Limb (tissue), 2 donors: ENCODE results near the gene TBC1D22B.
"Not testable (repeated sequence)": the region's sequence is repeated elsewhere in the genome, so short reads cannot be mapped to it uniquely, and the experiment has no call there.

Experiments
- DNase-seq, 2 donors: peaks; one replicate each; pipeline ENCODE4 v3.0.0-alpha.2; 2016; ENCODE audit errors: extremely low spot score in 2 of 2

The TBC1D22B gene

DNA sequence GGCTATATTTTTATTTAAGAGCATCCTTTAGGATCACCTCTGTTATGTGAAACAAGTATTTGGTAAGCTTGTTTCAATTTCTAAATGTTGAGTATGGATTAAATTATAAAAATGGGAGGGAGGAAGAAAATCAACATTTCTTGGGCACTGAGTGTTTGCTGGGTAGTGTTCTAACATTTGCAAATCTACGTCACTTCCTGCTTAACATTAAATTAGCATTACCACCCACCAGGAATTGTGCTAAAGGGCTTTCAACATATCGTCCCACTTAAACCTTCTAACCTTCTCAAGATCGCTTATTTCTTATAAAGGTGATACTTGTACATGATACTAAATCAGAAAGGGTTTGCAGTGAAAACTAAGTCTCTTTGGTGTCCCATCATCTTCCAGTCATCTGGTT lies 8.3 kb downstream of the TBC1D22B start:
- DNase-seq = no peak

DNA sequence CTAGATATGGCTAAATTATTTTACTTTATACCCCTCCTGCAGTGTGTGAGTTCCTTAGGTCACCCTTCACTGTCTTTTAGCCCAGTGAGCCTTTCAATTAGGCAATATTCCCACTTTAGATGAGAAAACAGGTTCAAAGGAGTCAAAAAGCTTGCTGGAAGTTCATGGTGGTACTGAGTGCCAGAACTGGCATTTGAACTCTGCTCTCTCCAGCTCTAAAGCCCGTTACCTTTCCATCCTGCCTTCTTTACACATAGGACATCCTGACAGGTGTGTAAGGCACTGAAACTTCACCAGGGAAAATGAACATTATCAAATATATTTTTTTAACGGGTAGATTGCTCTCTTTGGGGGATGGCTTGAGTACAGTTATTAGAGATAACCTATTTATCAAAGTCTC lies 11.5 kb downstream of the TBC1D22B start:
- no peak for DNase-seq

DNA sequence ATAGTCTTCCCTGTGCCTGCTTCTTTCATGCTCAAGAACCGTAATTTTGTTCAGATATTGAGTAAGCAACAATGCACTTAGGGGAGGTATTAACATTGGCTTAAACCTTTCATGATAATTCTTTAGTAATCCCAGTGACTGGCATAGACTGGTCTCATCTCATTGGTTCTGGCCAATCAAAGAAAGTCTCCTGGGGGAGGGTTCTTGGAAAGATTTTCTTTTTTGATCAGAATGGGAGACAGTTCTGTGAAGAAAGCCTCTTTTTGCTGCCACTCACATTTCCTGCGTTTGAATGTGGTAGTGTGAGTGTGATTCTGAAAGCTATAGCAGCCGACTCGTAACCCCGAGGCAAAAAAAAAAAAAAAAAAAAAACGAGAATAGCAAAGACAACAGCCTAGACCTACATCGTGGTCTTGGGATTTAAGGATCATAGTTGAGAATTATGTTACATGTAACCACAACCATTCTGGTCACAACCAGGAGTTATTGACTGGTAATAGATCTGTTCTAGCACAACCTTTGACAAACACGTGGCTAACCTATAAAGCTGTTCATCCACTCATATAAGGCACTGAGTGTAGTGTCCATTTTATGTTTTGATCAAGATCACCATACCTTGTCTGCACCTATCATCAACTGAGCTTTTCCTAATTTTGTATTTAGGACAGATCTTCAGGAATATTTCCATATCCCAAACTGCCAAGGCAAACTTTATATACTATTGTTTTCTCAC lies 15.4 kb downstream of the TBC1D22B start:
- no peak for DNase-seq

DNA sequence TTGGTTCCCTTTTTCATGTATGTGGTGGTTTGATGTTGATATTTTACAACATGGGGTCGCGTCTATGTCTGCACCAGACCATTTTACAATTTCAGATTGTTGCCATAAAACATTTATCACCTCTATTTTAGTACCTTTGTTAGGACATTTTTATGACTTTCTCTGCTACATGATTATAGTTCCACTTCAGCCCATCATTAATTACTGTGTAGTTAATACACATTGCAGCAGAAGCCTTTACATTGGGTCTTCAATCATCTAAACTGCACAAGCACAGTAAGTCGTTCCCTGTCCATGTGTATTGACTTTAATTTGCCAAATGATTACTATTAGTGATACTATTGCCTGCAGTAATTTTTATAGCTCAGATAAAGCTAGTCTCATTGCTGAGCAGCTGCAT lies 16.1 kb downstream of the TBC1D22B start:
- DNase-seq = no peak

DNA sequence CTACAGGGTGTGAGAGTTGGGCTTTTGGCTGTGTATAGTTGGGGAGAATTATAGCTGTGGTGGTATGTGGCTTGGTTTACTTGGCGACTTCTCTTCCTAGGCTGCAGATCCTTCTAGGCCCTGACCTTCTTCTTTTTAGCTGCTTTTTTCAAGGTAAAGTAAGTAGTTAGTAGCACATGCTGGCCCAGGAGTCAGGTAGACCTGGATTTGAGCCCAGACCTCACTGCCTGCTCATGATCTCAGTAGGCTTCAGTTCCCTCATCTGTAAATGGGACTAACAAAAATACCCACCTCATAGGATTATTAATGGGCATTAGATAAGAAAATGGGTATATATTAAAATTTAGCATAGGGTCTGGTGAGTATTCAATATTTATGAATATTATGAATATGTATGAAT lies 17.8 kb downstream of the TBC1D22B start:
- no peak for DNase-seq

DNA sequence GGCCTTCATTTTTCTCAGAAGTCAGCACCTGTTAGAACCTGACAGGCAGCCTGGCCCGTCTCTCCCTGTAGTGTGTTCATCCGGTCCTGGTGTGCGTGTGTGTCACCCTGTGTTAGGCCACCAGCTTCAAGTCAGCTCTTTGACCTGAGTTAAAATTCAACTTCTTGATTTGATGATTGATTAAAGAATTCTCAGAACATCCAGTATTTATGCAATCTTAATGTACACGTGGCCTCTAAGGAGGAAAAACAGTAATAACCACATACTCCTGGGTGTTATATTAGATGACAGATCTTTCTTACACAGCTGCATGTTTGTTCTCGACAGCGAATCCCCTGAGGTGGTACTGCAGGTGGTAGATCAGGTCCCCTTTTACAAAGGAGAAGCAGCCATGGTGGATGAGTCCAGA lies 19.4 kb downstream of the TBC1D22B start:
- DNase-seq = no peak

DNA sequence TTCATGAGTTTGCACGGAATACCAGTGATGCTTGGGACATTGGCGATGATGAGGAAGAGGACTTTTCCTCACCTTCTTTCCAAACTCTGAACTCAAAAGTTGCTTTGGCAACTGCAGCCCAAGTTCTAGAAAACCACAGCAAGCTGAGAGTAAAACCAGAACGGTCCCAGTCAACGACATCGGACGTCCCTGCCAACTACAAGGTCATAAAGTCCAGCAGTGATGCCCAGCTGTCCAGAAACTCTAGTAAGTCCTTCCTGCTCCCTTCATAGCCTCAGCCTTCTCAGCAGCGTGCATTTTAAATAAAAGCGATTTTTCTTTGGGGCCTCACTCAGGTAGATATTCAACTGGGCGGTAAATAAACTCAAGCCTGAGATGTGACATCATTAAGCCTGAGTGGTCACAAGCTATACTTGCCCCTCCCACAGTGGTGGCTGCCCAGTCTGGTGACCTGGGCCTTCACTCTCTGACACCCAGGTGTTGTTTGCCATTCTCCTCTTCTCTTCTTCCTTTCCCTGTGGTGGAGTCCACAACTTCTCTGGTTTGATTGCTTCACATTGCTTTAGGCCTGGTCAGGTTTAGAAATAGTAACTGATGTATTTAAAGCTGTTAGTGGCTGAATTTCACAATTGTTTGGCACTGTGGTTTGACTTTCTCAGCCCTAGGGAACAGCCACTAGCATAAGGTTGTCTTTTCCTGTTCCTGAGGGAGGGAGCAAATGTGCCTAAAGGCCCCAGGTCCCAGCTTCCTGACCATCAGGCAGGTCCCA lies 22.0 kb downstream of the TBC1D22B start:
- DNase-seq = no peak

DNA sequence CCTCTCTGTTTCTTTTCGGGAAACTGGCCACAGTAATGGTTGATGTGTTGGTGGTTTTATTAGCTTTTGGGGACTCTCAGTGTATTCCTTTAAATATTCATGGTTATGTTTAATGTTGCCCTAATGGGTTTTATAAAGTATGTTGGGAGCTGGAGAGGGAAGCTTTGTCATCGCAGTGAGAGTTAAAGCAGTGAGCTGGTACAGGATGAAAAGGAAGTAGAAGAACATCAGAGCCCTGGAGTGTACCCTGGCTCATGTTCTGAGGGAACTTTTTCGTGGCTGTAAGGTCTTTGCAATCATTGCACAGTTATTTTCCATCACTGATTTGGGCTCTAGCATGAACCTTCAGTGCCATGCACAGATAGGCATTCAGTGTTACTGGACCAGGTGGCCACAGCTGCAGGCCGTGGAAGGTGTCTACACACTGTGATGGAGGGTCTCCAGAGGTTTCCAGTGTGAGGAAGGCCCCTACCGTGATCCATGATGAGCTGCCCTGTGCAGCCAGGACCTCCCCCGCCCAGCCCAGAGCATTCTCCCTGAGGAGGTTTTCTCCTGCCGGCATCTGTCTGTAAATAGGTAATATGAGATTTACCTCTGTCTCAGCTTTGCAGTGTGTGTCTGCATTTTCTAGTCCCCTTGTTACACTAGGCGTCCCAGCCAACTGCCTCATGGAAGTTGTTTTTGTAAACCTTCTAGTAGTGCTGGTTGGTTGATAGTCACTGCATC lies 22.8 kb downstream of the TBC1D22B start:
- no peak for DNase-seq

DNA sequence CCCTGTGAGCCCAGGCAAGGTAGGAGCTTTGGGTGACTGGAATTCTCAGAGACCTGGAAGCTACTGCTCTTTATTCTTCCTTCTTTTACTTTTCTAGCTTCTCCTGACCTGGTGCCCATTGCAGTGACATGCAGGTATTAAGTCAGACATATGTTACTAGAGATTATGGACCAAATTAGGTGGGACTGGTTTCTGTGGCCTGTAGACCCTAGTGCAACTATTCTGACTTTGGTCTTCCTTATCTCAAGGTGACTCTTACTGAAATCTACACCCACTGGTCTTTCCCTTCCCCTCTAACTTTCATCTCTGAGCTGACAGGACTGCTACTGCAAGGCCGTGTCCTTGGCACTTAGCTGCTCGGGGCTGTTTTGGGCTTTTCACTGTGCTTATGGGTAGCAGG lies 24.8 kb downstream of the TBC1D22B start:
- DNase-seq = no peak

DNA sequence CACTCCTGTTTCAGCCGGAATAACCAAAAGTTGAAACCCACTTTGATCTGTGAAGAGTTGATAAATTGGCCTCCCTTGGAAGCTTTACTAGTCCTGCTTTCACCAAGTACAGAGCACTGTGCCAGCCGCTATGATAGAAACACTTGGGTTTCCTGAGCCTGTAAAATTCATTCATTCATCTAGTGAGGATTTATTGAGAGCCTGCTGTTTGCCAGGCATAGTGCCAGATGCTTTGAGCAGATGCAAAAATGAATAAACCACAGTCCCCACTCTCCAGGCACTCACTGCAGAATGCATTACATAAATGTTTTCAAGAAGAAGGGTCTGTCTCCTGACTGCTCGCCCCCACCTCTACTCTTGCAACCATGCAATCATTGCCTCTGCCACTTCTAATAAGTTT lies 25.7 kb downstream of the TBC1D22B start:
- DNase-seq = peak; percentile 55 to 64

DNA sequence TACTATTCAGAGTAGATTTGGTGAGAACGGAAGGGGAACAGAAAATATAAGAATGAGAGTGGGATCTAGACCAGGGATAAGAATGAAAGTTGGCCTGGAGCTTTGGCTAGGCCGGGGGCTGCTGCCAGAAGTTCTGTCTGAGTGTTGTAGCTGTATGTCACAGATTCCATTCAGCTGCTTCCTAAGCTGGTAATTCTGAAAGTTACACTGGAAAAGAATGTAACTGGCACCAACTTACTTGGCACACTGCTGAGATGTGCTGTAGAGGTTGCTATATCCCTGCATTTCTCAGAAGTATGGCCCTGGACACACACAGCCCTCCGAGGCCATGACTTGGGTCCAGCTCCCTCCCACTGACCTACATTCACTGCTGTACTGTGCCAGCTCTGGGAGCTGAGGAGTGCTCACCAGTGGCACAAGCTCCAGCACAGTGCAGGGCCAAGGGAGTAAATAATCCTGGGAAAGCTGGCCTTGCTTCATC lies 26.1 kb downstream of the TBC1D22B start:
- DNase-seq = peak; percentile 35 to 63

DNA sequence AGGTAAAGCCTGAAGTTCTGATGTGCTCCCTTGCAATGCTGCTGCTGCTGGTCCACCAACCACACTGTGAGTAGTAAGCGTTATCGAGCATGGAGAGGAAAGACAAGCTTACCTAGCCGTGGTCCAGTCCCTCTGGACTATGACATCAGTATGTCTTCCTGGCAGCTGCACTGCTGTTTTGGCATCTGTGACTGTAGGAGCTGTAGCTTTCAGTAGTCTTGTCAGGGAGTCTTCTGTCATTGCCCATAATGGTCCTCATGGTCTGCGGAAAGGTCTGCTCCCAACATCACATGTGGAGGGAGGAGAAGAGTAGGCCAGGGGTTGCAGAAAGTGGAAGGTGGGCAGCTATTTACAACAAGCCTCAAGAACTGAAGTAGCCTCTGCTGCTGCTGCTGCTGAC lies 27.2 kb downstream of the TBC1D22B start:
- no peak for DNase-seq

DNA sequence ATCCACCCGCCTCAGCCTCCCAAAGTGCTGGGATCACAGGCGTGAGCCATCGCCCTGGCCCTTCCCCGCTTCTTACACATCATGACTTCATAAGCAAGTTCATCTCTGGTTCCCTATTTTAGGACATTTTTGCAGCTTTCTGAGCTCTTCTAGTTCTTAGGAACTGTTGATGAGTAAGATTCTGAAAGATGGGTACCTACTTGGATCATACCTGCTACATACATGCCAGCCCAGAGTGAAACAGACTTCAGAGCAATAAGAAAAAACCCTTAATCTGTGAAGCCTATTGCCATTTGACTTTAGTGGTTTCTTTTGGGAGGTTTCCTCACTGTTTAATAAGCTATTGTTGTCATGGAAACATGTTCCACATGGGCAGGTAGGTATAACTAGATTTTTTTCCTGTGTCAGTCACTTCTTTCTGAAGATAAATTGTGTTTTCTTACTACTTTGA lies 28.3 kb downstream of the TBC1D22B start:
- DNase-seq = no peak

DNA sequence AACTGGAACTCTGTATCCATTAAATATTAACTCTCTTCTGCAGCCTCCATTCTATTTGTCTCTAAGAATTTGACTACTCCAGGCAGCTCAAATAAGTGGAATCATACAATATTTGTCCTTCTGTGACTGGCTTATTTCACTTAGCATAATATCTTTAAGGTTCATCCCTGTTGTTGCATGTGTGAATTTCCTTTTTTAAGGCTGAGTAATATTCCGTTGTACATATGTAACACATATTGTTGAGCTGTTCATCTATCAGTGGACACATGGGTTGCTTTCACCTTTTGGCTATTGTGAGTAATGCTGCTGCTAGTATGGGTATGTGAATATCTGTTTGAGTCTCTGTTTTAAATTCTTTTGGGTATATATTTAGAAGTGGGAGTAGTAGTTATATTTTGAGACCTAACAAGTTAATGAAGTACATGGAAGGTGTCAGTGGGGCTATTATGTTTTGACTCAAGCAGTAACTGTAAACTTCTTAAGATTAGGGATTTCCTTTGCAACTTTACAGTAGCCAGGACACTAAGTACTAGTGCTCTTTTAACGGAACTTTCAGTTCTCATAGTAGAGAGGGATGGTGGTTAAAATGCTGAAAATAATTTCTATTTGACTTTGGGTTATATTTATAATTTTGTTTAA lies 30.1 kb downstream of the TBC1D22B start:
- DNase-seq = no peak

DNA sequence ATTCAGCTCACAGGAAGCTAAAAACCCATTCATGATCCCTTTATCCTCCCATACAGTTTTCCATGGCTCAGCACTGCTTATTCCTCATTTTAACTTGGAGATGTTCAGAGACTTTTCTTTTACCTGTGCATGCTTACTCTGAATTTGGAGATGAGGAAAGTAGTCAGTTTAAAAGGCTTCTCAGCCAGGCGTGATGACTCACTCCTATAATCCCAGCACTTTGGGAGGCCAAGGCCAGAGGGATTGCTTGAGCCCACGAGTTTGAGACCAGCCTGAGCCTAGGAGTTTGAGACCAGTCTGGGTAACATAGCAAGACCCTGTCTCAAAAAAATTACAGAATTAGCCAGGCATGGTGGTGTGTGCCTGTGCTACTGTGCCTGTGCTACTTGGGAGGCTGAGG lies 30.7 kb downstream of the TBC1D22B start:
- DNase-seq = no peak

DNA sequence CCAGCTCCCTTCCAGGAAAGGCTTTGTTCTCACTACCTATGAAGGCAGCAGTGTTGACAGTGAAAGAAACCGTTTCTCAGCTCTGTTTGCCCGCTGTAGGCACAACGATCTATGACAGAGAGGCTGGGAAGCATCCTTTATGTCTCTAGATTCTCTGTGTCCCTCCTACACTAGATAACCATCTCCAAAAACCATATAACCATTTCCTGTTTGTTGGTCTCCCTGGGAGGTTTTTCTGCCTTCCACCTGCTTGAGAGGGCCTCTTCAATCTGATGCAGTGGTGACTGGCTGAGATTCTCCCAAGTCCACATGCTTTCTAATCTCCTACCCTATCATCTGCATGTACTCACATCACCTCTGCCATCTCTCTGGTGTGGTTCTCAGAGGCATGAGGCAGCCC lies 32.4 kb downstream of the TBC1D22B start:
- DNase-seq = no peak

DNA sequence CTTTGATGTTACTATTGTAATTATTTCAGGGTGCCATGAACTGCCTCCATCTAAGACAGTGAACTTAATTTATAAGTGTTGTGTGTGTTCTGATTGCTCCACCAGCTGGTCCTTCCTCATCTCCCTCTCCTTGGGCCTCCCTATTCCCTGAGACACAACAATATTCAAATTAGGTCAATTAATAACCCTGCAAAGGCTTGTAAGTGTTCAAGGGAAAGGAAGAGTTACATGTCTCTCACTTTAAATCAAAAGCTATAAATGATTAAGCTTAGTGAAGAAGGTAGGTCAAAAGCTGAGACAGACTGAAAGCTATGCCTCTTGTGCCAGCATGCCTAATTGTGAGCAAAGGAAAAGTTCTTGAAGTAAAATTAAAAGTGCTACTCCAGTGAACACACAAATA lies 35.9 kb downstream of the TBC1D22B start:
- no peak for DNase-seq

DNA sequence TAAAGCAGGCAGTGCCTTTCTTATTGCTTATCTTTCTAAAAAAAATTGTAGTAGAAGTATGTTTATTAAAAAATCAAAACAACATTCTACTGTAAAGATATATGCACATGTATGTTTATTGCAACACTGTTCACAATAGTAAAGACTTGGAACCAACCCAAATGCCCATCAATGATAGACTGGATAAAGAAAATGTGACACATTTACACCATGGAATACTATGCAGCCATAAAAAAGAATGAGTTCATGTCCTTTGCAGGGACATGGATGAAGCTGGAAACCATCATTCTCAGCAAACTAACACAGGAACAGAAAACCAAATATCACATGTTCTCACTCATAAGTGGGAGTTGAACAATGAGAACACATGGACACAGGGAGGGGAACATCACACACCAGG lies 40.1 kb downstream of the TBC1D22B start:
- not testable (repeated sequence) for DNase-seq

DNA sequence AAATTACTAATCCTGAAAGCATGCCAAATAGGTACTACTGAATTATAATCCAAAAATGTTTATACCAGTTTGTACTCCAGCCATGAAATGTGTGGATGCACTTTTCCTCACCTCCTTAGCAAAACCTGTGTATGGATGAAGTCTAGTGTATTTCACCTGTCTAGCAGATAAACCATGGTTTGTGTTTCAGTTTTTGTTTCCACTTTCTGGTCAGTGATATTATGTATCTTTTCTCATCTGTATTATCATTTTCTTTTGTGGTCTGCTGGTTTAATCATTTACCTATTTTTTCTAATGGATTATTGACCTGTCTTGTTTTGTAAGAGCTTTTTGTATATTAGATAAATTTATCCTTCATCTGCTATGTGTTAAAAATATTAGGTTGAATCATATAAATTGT lies 41.4 kb downstream of the TBC1D22B start:
- DNase-seq = no peak

DNA sequence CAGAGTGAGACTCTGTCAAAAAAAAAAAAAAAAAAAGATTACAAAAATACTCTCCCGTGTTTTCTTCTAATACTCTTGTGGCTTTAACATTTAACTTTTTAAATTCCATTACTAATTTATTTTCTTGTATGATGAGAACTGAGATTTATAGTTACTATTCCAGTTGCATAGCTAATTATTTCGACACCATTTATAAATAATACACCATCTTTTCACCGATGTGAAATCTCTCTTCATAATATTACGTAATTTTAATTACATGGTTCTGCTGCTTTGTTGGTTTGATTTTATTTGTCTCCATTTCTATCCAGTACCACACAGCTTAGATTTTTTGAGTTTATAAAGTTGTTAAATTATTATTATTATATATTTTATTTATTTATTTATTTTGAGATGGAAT lies 42.4 kb downstream of the TBC1D22B start:
- no peak for DNase-seq

DNA sequence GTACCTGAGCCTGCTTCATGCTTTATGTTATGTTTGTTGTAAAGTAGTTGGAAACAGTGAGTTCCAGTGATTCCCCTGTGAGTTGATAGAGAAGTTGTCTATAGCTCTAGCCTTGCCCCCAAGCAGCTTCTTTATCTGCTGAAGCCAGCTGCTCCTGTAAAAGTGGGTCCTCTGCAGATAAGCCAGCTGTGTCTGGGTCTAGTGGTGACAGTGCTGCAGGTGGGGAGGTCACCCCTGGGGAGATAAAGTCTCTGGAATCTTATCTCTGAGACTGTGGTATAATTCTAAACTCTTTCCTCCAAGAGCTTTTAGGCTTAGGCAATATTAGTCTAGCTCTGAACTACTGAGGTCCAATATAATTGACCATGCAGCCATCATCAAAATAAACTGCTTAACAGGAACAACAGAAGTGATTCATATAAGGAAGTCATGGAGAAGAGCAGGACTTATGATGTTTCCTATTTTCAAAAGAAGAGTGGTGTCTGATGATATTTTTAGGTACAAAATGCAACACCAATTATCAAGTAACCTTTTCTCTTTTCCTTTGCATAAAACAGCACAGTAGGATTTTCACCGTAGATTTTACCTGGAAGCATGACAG lies 44.6 kb downstream of the TBC1D22B start:
- DNase-seq = no peak
